Esophagus muscularis mucosa (tissue), 4 donors: ENCODE results near the gene WNT8B. TPM values are rescaled to one million over a fixed set of nuclear protein-coding genes. Genes with fewer than 3 reads are reported as not detected.

Experiments
- DNase-seq: peaks from one replicate; pipeline ENCODE4 v3.0.0-alpha.2; 2017; ENCODE audit errors: extremely low spot score
- H3K27ac ChIP-seq, 4 donors: fragments of 200-600 bp; sonication (generic); replicated peaks in 1 of 4; 1 replicate in 3 of 4; 2 replicates in 1 of 4; pipeline ENCODE4 v1.5.1; 2016 to 2019; ENCODE audit warnings: mild to moderate bottlenecking in 1 of 4
- H3K27me3 ChIP-seq, 4 donors: fragments of 200-600 bp; sonication (generic); one replicate each; pipeline versions ENCODE4 v1.5.1 to v1.6.0; 2016 to 2019
- H3K36me3 ChIP-seq, 4 donors: fragments of 200-600 bp; sonication (generic); one replicate each; pipeline ENCODE4 v1.5.1; 2016 to 2019
- H3K4me1 ChIP-seq, 4 donors: fragments of 200-600 bp; sonication (generic); one replicate each; pipeline ENCODE4 v1.5.1; 2016 to 2019
- H3K4me3 ChIP-seq, 4 donors: fragments of 200-600 bp; sonication (generic); 1 replicate in 2 of 4; 2 replicates in 2 of 4; pipeline ENCODE4 v1.5.1; 2016 to 2019; ENCODE audit warnings: mild to moderate bottlenecking in 4 of 4, moderate library complexity in 1 of 4
- H3K9me3 ChIP-seq, 4 donors: fragments of 200-600 bp; sonication (generic); 1 replicate in 3 of 4; 2 replicates in 1 of 4; pipeline ENCODE4 v1.5.1; 2016 to 2019
- EP300 ChIP-seq: sonication (generic); formaldehyde crosslinking; IDR thresholded peaks from one replicate; pipeline ENCODE4 v1.6.1; 2017; ENCODE audit warnings: antibody characterized with exemption
- POLR2A ChIP-seq: fragments of 450-650 bp; IDR thresholded peaks from one replicate; pipeline ENCODE4 v1.6.1; 2017; ENCODE audit warnings: antibody characterized with exemption, moderate library complexity, mild to moderate bottlenecking, low read depth
- POLR2AphosphoS5 ChIP-seq, 2 donors: sonication (generic); formaldehyde crosslinking; IDR thresholded peaks; one replicate each; pipeline ENCODE4 v1.6.1; 2017; ENCODE audit warnings: antibody characterized with exemption in 2 of 2
- WGBS: methylation state at CpG from one replicate; pipeline ENCODE4 v1.1.5; 2018; 5-methylcytosine and 5-hydroxymethylcytosine counted together
- intact Hi-C: fragments of 100-400 bp; cut with DNase I; formaldehyde crosslinking; loops from one replicate; pipeline ENCODE4 v1.15.1; 2023
- total RNA-seq, 4 donors: library from RNA; depleted of rRNA; stranded (reverse); fragments of >200 nt; gene quantifications; one replicate each; pipeline versions ENCODE4 v1.1.0 to v1.2.1, GENCODE V29; 2016
- TF ChIP-seq, protein P1 (sequence below), 3 experiments: fragments of 200-600 bp in 2 of 3; fragments of 450-650 bp in 1 of 3; sonication (generic) in 2 of 3; IDR thresholded peaks; one replicate each; pipeline ENCODE4 v1.5.1; 2017 to 2019; ENCODE audit warnings: antibody characterized with exemption in 3 of 3, mild to moderate bottlenecking in 2 of 3, moderate library complexity in 1 of 3

Gene WNT8B
- total RNA-seq, 4 donors from 2014 or later: not detected

DNA sequence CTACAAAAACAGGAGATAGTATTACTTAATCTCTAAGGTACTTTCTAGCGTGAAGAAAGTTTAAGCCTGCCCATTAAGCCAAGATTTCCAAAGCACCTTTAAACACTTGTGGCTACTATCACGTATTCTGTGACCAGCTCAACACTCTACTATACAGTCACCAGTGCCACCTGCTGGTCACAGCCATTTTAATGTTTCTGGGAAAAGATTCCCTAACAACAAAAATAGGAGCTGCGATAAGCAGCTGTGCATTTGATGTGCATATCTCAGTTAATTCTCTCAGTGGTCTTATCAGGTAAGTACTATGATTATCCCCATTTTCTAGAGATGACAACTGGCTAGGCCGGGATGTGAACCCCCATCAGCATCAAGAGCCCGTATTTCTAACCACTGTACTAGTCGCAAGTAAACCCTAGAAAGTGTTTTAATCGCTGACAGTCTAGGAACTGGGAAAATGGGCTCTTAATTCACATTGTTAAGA, 56.0 kb downstream of the WNT8B start:
- Histone ChIP-seq H3K9me3 (no peaks in the 10 kb centered on the region), H3K4me1 (peaks cover 14 to 21% (median 19%) of the 10 kb centered on the region in 4 donors), H3K27me3 (no peaks in the 10 kb centered on the region), H3K4me3 (peak overlapping the region; percentile 60 to 69 (median 65)), H3K36me3 (peaks cover 9 to 36% (median 26%) of the 10 kb centered on the region in 4 donors), H3K27ac (peak overlapping the region in 3 of 4 donors; percentile 22 to 55 (median 30))
- no peak for TF ChIP-seq POLR2AphosphoS5 (IDR thresholded peaks at IDR 0.05)
- TF ChIP-seq, protein P1, sequence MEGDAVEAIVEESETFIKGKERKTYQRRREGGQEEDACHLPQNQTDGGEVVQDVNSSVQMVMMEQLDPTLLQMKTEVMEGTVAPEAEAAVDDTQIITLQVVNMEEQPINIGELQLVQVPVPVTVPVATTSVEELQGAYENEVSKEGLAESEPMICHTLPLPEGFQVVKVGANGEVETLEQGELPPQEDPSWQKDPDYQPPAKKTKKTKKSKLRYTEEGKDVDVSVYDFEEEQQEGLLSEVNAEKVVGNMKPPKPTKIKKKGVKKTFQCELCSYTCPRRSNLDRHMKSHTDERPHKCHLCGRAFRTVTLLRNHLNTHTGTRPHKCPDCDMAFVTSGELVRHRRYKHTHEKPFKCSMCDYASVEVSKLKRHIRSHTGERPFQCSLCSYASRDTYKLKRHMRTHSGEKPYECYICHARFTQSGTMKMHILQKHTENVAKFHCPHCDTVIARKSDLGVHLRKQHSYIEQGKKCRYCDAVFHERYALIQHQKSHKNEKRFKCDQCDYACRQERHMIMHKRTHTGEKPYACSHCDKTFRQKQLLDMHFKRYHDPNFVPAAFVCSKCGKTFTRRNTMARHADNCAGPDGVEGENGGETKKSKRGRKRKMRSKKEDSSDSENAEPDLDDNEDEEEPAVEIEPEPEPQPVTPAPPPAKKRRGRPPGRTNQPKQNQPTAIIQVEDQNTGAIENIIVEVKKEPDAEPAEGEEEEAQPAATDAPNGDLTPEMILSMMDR (IDR thresholded peaks at IDR 0.05): peak; percentile 63 to 72 (median 63)
- no peak for TF ChIP-seq POLR2A
- no peak for TF ChIP-seq EP300
- WGBS: 11% methylated on average over 7 of the region's 7 CpGs
- DNase-seq: no peak
- intact Hi-C loops: loop anchor here (2.0 kb wide), 1 partner anchor 180 kb away; no protein-coding TSS in a partner anchor

- H3K27ac ChIP-seq: peak within 1 kb of the TSS in 3 of 4 donors; percentile 22 to 55 (median 30)
- no peaks in the 10 kb centered on the region for H3K9me3 ChIP-seq
- intact Hi-C loops: loop anchor here (2.0 kb wide), 1 partner anchor 181 kb away; no protein-coding TSS in a partner anchor
- WGBS: 7% methylated on average over 21 of the region's 72 CpGs
- TF ChIP-seq EP300 (no peak), POLR2AphosphoS5 (IDR thresholded peaks at IDR 0.05) (no peak), POLR2A (no peak)
- TF ChIP-seq, protein P1 (IDR thresholded peaks at IDR 0.05): no peak
- H3K36me3 ChIP-seq: peaks cover 16 to 43% (median 33%) of the 10 kb centered on the region in 4 donors
- no peaks in the 10 kb centered on the region for H3K27me3 ChIP-seq
- H3K4me1 ChIP-seq: peaks cover 14 to 21% (median 19%) of the 10 kb centered on the region in 4 donors
- no peak for DNase-seq
- peak within 1 kb of the TSS; percentile 60 to 69 (median 65) for H3K4me3 ChIP-seq
These were observed 56.7 kb downstream of the WNT8B start, which contains the start of gene SEC31B for GRCh38 chr10:100519311-100520051. Gene SEC31B (minus strand): TSS chr10:100519861. CDS start chr10:100516952, 2,909 bp downstream.

DNA sequence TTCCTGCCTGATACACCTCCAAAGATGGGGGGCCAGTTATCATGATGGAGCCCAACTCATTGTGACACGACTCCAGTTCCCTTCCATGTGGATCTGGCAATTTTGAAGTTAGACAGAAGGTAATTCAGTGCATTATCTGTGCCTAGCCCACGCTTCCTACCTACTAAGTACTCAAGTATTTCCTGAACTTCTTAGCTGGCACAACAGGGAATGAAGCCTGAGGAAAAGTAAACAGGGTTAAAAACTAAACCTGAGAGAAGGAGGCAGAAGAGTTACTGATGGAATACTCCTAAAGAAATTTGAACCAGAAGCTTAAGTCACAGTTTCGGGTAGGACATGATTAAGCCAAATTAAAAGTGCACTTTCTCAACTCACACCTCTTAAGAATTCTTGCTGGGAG, 58.0 kb downstream of the WNT8B start:
- TF ChIP-seq POLR2A (no peak), POLR2AphosphoS5 (IDR thresholded peaks at IDR 0.05) (no peak), EP300 (no peak)
- TF ChIP-seq, protein P1 (IDR thresholded peaks at IDR 0.05): no peak
- Histone ChIP-seq H3K4me1 (peaks cover 14 to 21% (median 19%) of the 10 kb centered on the region in 4 donors), H3K4me3 (no peak overlapping the region), H3K36me3 (peaks cover 25 to 44% (median 36%) of the 10 kb centered on the region in 4 donors), H3K27ac (no peak overlapping the region), H3K27me3 (no peaks in the 10 kb centered on the region), H3K9me3 (no peaks in the 10 kb centered on the region)
- WGBS: 83% methylated on average over 3 of the region's 3 CpGs
- intact Hi-C loops: no loop called here
- DNase-seq: no peak

- Histone ChIP-seq H3K36me3 (peaks cover 39 to 55% (median 46%) of the 10 kb centered on the region in 4 donors), H3K4me3 (no peak overlapping the region), H3K27me3 (no peaks in the 10 kb centered on the region), H3K4me1 (peaks cover 16 to 28% (median 26%) of the 10 kb centered on the region in 4 donors), H3K9me3 (no peaks in the 10 kb centered on the region), H3K27ac (no peak overlapping the region)
- 79% methylated on average over 5 of the region's 5 CpGs for WGBS
- no peak for DNase-seq
- TF ChIP-seq, protein P1 (IDR thresholded peaks at IDR 0.05): no peak
- intact Hi-C loops: no loop called here
These were observed 59.4 kb downstream of the WNT8B start for GRCh38 chr10:100522107-100522801.
